Ishikawa (cell line): ENCODE results near the gene SETD7.

Experiments used
- EP300 ChIP-seq: IDR thresholded peaks from 2 replicates; pipeline ENCODE4 v1.6.1; 2012; ENCODE audit warnings: borderline replicate concordance
- FOXM1 ChIP-seq: IDR thresholded peaks from 2 replicates; pipeline ENCODE4 v1.6.1; 2012; ENCODE audit warnings: low read depth, borderline replicate concordance
- MAX ChIP-seq: IDR thresholded peaks from 2 replicates; pipeline ENCODE4 v1.6.1; 2012
- RAD21 ChIP-seq: IDR thresholded peaks from 2 replicates; pipeline ENCODE4 v1.6.1; 2012; ENCODE audit warnings: low read depth
- REST ChIP-seq: IDR thresholded peaks from 2 replicates; pipeline ENCODE4 v1.6.1; 2012; ENCODE audit warnings: low read depth, mild to moderate bottlenecking
- TAF1 ChIP-seq: IDR thresholded peaks from 2 replicates; pipeline ENCODE4 v1.6.1; 2012; ENCODE audit warnings: low read depth, mild to moderate bottlenecking
- TCF12 ChIP-seq: IDR thresholded peaks from 2 replicates; pipeline ENCODE4 v1.6.1; 2012; ENCODE audit warnings: low read depth
- TEAD4 ChIP-seq: IDR thresholded peaks from 2 replicates; pipeline ENCODE4 v1.6.1; 2012
- YY1 ChIP-seq: IDR thresholded peaks from 2 replicates; pipeline ENCODE4 v1.6.1; 2012; ENCODE audit warnings: low read depth
- ZBTB7A ChIP-seq: IDR thresholded peaks from 2 replicates; pipeline ENCODE4 v1.6.1; 2012; ENCODE audit warnings: low read depth

- TF ChIP-seq REST (no peak), TEAD4 (no peak), ZBTB7A (no peak), EP300 (no peak), TAF1 (no peak), RAD21 (no peak), YY1 (no peak), FOXM1 (no peak), TCF12 (no peak), MAX (no peak)
These were observed 32.9 kb downstream of the SETD7 start for GRCh38 chr4:139523076-139523475.
